Stimulated activated CD4-positive, alpha-beta T cell treated with anti-CD3 and anti-CD28 coated beads, Interleukin-1b, Interleukin-23, amount 100 ng/mL, for 24 hours (primary cell): ENCODE measurements around the gene POLR3H.

Experiments
- DNase-seq, 4 experiments: peaks; one replicate each; pipeline ENCODE4 v3.0.0-alpha.2; 2020; ENCODE audit warnings: low read depth in 4 of 4, low spot score in 1 of 4

POLR3H gene

DNA sequence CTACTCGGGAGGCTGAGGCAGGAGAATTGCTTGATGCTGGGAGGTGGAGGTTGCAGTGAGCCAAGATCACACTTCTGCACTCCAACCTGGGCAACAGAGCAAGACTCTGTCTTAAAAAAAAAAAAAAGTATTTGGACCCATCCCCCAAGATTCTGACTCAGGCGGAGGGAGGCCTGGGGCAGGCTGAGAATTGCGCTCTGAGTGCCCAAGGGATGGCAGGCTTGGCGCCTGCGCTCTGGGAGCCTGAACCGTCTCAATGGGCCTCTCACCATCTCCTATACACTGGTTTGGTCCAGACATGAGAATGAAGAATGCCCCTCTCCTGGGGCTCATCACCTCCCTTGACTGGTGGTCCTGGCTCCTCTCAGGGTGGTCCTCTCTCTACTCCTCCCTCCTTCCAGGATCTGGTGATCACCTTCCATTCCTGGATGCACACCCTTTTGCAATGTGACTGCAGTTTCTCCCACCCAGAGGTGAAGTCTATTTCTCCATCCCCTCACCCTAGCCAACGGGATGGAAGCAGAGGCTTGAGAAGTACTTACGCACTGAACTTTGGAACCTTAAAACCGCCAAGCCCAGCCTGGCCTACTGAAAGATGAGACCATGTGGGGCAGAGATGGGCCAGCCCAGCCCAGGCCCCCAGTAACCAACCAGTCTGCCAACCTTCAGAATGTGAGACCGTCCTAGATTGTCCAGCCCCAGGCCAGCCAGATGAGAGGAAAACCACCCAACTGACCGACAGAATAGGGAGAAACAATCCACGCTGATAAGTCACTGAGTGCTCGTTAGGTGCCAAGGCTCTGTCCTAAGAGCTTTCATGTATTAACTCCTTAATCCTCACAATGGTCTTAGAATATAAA lies 4.9 kb downstream of the POLR3H start:
- no peak for DNase-seq

DNA sequence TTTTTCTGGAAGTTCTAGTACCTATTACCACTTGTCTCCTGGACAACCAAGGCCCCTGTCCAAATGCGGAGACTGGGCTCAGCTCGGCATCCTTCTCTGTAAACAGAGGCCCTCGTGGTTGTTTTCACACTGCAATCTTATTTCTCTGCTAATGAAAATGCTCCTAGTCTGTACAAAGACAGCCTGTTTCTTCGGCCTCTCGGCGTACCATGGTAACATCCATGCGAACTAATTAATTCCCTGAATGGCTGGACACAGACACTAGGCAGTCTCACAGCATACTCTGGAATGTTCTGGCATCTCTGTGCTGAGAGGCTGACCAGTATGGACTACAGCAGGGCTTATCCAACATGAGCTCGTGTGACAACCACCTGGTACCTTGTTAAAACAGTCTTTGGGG lies 5.7 kb downstream of the POLR3H start:
- DNase-seq, result no peak

- DNase-seq, result no peak
Observed at GRCh38 chr22:41537203-41537602, 7.1 kb downstream of the POLR3H start.

GRCh38 chr22:41535244-41535643 lies 9.0 kb downstream of the POLR3H start:
- no peak for DNase-seq

DNA sequence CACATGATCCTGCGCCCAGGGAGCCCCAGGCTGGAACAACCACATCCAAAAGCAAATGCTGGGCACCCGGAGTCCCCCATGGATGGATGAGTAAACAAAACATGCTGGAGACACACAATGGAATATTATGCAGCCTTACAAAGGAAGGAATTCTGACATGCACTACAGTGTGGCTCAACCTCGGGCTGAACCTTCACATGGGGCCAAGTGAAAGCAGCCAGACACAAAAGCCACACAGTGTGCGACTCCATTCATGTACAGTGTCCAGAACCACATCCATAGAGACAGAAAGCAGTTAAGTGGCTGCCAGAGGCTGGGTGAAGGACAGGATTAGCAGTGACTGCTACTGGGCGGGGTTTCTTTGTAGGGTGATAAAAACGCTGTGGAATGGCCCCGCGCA lies 10.1 kb downstream of the POLR3H start:
- no peak for DNase-seq

- DNase-seq, result peak; percentile 47 to 57 (median 53)
Observed at GRCh38 chr22:41532908-41533825, 11.1 kb downstream of the POLR3H start.

DNA sequence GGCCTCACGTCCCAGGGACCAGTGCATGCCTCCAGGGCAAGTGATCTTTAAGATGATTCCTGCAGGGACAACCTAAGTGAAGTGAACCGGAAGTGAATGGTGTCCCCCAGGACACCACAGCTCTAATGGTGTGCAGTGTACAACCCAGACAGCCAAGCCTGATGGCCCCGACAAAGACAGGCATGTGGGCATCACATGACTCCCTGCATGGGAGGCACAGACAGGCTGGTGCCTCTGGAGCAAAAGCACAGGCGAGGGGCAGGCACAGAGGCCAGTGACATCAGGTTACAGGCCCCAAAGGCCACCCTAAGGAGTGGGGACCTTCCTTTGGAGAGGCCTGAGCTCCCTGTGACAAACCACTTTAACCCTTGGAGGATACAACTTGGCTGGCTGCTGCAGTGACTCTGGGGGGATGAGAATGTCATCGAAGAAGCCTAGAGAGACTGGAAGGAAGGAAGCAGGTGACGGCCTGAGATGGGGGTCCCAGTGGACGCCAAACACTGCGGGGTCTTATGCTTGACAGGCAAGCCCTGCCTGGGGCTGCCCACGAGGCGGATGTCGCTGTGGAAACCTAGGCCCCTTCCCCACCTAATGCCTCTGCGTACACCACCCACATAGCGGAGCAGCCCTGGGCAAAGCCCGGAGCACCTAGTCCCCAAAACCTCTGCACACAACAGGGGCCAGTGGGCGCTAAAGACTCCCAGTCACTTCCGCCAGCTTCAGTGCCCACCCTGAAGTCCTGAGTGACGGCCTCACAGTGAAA lies 12.4 kb downstream of the POLR3H start:
- no peak for DNase-seq

GRCh38 chr22:41530890-41531714 lies 13.2 kb downstream of the POLR3H start:
- no peak for DNase-seq

- DNase-seq, result no peak
Observed at GRCh38 chr22:41528938-41529561, 15.2 kb downstream of the POLR3H start.

DNA sequence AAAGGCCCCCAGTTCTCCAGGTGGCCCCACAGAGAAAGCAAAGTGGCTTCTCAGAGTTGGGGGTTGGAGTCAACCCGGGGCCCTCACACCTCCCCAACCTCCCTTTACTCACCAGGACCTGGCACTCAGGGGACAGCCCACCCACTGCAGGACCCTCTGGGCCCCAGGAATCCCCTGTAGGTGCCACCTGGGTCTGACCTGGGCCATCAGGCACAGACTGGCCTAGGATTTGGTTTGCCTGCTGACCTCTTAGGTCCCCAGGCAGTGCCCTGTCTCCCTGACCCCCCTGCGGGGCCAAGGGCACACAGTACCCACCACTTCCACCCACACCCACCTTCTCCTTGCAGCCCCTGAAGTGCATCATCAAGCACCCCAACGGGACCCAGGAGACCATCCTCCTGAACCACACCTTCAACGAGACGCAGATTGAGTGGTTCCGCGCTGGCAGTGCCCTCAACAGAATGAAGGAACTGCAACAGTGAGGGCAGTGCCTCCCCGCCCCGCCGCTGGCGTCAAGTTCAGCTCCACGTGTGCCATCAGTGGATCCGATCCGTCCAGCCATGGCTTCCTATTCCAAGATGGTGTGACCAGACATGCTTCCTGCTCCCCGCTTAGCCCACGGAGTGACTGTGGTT lies 16.0 kb downstream of the POLR3H start:
- DNase-seq, result no peak

GRCh38 chr22:41526830-41527799 lies 17.2 kb downstream of the POLR3H start:
- peak; percentile 43 to 57 (median 49) for DNase-seq

GRCh38 chr22:41526226-41526829 lies 17.9 kb downstream of the POLR3H start:
- no peak for DNase-seq

DNA sequence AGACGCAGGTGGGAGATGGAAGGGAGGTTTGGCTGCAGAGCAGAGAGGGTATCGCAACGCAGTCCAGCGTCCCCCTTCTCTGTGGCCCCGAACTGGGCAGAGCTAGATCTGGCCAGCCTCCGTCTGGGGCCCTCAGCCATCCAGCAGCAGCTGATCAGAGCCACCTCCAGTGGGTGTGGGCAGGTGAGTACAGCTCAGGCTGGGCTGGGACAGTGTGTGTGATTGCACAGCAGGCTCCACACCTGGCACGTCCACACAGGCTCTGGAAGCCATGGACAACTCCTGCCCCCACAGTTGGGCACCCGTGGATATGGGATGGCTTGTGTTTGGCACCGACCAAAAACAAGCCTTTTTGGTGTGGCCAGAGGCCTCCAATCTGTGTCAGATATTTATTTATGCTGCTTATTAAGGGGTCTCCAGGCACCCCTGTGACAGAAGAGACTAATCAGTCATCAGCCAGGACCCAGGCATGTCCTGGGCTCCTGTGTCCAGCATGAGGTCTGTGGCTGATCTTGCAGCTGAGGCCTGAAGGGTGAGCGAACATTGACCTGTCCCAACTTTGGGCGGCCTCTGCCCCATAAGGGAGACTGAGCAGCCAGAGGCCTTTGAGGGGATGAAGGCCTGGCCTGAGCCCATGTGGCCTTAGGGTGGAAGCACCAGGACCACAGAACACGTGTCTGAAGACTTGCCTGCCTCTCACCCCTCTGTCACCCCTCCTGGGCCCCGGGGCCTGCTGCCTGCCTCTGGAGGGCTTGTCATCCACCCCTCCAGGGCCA lies 18.6 kb downstream of the POLR3H start:
- DNase-seq, result no peak

DNA sequence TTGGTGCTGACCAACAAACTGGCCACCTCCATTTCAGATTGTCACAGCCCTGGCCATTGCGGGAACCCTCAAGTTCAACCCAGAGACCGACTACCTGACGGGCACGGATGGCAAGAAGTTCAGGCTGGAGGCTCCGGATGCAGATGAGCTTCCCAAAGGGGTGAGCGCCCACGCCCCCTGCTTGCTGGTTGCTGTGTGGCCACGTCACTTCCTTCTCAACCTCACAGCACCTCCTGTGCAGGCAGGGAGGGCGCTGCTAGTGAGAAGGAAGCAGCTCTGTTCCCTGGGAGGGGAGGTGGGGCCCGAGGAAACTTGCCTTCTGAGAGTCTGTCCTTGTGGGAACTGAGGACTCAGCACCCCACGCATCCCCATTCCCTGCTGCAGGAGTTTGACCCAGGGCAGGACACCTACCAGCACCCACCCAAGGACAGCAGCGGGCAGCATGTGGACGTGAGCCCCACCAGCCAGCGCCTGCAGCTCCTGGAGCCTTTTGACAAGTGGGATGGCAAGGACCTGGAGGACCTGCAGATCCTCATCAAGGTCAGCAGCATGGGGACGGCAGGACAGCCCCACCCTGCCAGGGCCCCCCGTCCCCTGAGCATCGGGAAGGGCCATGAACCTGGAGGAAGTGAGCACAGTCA lies 19.3 kb downstream of the POLR3H start:
- peak in 3 of 4 experiments; percentile 32 to 54 (median 53) for DNase-seq

DNA sequence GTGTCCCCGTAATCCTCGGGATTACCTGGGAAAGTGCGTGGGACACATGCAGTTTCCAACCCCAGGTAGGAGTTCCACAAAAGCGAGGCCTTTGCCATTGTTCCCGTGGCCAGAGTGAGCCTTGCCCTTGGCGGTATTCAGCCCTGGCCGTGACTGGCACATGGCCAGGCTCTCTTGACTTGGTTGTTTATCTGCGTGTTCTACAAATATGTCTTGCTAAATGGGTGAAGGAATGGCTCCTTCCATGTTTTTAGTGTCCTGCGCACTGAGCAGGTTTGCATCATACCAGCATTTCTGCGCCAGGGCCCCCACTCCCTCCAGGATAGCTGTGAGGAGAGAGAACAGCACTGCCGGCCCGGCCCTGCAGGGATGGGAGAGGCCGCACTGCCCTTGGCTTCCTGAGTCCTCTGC lies 20.0 kb downstream of the POLR3H start:
- DNase-seq, result no peak

- no peak for DNase-seq
Observed at GRCh38 chr22:41523464-41524221, 20.6 kb downstream of the POLR3H start.
